ENCODE measurements around the gene IRF4. TPM values are rescaled to one million over a fixed set of nuclear protein-coding genes. Genes with fewer than 3 reads are reported as not detected.

Gene IRF4
- polyA plus RNA-seq, 1 experiment: not detected

- CTCF ChIA-PET: no interaction called here
- TF ChIP-seq CTCF (IDR thresholded peaks at IDR 0.05; ENCODE audit: insufficient read depth, low read depth, low read length): no peak
- POLR2A ChIA-PET: no interaction called here
These were observed 58.2 kb downstream of the IRF4 start for GRCh38 chr6:449486-450419.

GRCh38 chr6:451336-451735 is 59.8 kb downstream of the IRF4 start:
- H3K4me3 ChIP-seq (ENCODE audit: low read depth, low read length): no peak overlapping the region
- POLR2A ChIA-PET: no interaction called here
- CTCF ChIA-PET: interaction anchor here (0.8 kb wide), 1 partner anchor 41 kb away, joined by 3 read pairs; no protein-coding TSS in a partner anchor
- no peak for TF ChIP-seq CTCF (IDR thresholded peaks at IDR 0.05; ENCODE audit: insufficient read depth, low read depth, low read length)
- DNase-seq (ENCODE audit: low read depth): no peak
- H3K27me3 ChIP-seq (ENCODE audit: control insufficient read depth, insufficient read depth, low read length): no peaks in the 10 kb centered on the region; the same call in 1 of the 2 replicates
- no peaks in the 10 kb centered on the region for H3K36me3 ChIP-seq (ENCODE audit: control insufficient read depth, insufficient read depth, low read length)

More at GRCh38 chr6:449486-450419, 58.2 kb downstream of the IRF4 start:
- no peaks in the 10 kb centered on the region for H3K36me3 ChIP-seq (ENCODE audit: control insufficient read depth, insufficient read depth, low read length)
- no peaks in the 10 kb centered on the region; the same call in 1 of the 2 replicates for H3K27me3 ChIP-seq (ENCODE audit: control insufficient read depth, insufficient read depth, low read length)
- H3K4me3 ChIP-seq (ENCODE audit: low read depth, low read length): no peak overlapping the region
- DNase-seq (ENCODE audit: low read depth): no peak

- no peak for TF ChIP-seq CTCF (IDR thresholded peaks at IDR 0.05; ENCODE audit: insufficient read depth, low read depth, low read length)
- CTCF ChIA-PET: no interaction called here
- no peaks in the 10 kb centered on the region for H3K36me3 ChIP-seq (ENCODE audit: control insufficient read depth, insufficient read depth, low read length)
These were observed 60.3 kb downstream of the IRF4 start for GRCh38 chr6:451847-452246.

GRCh38 chr6:452301-453067 is 60.9 kb downstream of the IRF4 start:
- H3K36me3 ChIP-seq (ENCODE audit: control insufficient read depth, insufficient read depth, low read length): no peaks in the 10 kb centered on the region
- DNase-seq (ENCODE audit: low read depth): no peak
- no peaks in the 10 kb centered on the region; the same call in 1 of the 2 replicates for H3K27me3 ChIP-seq (ENCODE audit: control insufficient read depth, insufficient read depth, low read length)
- H3K4me3 ChIP-seq (ENCODE audit: low read depth, low read length): no peak overlapping the region
- no peak for TF ChIP-seq CTCF (IDR thresholded peaks at IDR 0.05; ENCODE audit: insufficient read depth, low read depth, low read length)
- ChIA-PET CTCF (no interaction called here), POLR2A (no interaction called here)

More at GRCh38 chr6:451847-452246, 60.3 kb downstream of the IRF4 start:
- Histone ChIP-seq H3K4me3 (ENCODE audit: low read depth, low read length) (no peak overlapping the region), H3K27me3 (ENCODE audit: control insufficient read depth, insufficient read depth, low read length) (no peaks in the 10 kb centered on the region; the same call in 1 of the 2 replicates)
- no peak for DNase-seq (ENCODE audit: low read depth)
- POLR2A ChIA-PET: no interaction called here

GRCh38 chr6:453152-453551 is 61.6 kb downstream of the IRF4 start:
- Histone ChIP-seq H3K27me3 (ENCODE audit: control insufficient read depth, insufficient read depth, low read length) (no peaks in the 10 kb centered on the region; the same call in 1 of the 2 replicates), H3K4me3 (ENCODE audit: low read depth, low read length) (no peak overlapping the region), H3K36me3 (ENCODE audit: control insufficient read depth, insufficient read depth, low read length) (no peaks in the 10 kb centered on the region)
- POLR2A ChIA-PET: no interaction called here
- TF ChIP-seq CTCF (IDR thresholded peaks at IDR 0.05; ENCODE audit: insufficient read depth, low read depth, low read length): no peak
- DNase-seq (ENCODE audit: low read depth): no peak
- CTCF ChIA-PET: no interaction called here
